Fibroblast of pulmonary artery (primary cell): ENCODE measurements around the gene MRPL42.
A peak's percentile ranks its signal among the peaks of the same experiment; 100 is the strongest.

Experiments used
- DNase-seq: peaks from one replicate; pipeline ENCODE4 v3.0.0-alpha.2; 2010; ENCODE audit warnings: low read depth
- H3K4me3 ChIP-seq: replicated peaks from 2 replicates; pipeline ENCODE4 v1.5.1; 2011; ENCODE audit warnings: low read depth, mild to moderate bottlenecking, control low read depth, low read length, moderate library complexity
- TF ChIP-seq, protein P1 (sequence below): IDR thresholded peaks from 2 replicates; pipeline ENCODE4 v1.5.1; 2011; ENCODE audit warnings: mild to moderate bottlenecking, control low read depth, low read length, inconsistent platforms; ENCODE audit errors: missing control alignments

Gene MRPL42

DNA sequence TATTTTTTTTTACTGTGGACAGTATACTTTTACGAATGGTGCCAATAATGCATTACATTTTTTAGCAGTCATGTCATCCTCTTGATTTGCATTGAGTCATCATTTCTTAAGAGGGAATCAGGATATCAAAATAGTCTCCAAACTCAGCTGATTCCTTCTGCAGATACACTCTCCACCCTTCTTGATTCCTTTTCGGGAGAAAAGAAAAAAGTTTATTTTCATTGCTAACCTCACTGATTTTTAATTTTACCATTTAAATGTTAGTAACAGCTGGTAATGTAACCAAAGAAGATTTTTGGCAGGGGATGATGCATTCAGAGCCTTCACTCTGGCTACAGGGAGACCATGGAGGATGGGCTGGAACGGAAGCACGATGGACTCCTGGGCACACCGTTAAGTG, 47.5 kb downstream of the MRPL42 start:
- TF ChIP-seq, protein P1, sequence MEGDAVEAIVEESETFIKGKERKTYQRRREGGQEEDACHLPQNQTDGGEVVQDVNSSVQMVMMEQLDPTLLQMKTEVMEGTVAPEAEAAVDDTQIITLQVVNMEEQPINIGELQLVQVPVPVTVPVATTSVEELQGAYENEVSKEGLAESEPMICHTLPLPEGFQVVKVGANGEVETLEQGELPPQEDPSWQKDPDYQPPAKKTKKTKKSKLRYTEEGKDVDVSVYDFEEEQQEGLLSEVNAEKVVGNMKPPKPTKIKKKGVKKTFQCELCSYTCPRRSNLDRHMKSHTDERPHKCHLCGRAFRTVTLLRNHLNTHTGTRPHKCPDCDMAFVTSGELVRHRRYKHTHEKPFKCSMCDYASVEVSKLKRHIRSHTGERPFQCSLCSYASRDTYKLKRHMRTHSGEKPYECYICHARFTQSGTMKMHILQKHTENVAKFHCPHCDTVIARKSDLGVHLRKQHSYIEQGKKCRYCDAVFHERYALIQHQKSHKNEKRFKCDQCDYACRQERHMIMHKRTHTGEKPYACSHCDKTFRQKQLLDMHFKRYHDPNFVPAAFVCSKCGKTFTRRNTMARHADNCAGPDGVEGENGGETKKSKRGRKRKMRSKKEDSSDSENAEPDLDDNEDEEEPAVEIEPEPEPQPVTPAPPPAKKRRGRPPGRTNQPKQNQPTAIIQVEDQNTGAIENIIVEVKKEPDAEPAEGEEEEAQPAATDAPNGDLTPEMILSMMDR = no peak
- DNase-seq = peak; percentile 53
- no peak overlapping the region for H3K4me3 ChIP-seq

DNA sequence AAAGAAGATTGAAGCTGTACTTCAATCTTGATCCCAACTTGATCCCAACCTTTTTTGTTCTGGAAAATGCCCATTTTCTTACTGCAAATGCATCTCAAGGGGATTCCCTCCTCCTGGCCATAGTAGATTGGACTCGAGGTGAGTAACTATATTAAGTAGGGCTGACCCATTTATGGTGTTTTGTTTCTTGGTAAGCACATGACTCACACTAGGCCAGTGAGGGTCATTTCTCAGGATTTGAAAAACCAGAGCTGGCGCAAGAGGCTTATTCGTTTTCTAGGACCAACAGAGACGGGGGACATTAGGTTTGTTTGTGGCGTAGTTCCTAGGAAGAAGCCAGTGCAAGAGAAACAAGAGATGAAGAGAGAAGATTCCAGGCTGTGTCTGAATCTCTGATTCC, 51.4 kb downstream of the MRPL42 start:
- TF ChIP-seq, protein P1 = no peak
- no peak overlapping the region for H3K4me3 ChIP-seq
- peak; percentile 26 for DNase-seq

DNA sequence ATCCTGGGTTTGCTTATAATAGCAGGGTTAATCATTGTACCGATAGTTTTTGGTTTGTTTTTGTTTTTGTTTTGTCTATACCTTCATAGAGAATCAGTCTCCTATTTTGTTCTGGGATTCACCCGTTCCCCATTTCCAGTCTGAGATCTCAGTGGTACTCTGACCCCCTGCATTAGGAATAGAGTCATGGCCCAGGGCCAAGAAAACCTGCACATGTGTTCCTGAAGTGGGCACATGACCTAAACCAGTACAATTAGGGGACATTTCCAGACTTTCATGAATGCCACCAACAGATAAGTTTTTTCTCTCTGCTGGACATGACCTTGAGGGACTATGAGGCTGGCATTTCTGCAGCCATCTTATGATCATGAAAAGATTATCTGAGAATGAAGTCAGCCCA, 52.5 kb downstream of the MRPL42 start:
- no peak for DNase-seq
- TF ChIP-seq, protein P1 = no peak
- H3K4me3 ChIP-seq = no peak overlapping the region

DNA sequence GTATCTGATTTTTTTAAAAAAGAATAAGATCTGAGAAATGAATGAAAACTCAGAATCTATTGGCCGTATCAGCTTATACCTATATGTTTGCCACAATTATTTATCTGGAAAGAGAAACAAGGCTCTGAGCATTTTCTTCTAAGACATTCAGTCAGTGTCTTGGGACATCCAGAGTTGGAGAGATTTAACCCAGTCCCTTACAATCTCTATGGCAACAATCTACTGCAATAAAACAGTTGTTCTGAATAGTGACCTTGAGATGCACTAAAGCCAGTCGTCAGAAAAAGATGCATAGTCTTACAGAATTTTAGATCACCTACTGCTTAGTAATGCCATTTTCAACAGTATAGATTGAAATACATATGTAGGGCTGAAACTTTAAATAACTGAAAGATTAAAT, 53.1 kb downstream of the MRPL42 start:
- no peak overlapping the region for H3K4me3 ChIP-seq
- TF ChIP-seq, protein P1 = no peak
- peak; percentile 12 for DNase-seq

DNA sequence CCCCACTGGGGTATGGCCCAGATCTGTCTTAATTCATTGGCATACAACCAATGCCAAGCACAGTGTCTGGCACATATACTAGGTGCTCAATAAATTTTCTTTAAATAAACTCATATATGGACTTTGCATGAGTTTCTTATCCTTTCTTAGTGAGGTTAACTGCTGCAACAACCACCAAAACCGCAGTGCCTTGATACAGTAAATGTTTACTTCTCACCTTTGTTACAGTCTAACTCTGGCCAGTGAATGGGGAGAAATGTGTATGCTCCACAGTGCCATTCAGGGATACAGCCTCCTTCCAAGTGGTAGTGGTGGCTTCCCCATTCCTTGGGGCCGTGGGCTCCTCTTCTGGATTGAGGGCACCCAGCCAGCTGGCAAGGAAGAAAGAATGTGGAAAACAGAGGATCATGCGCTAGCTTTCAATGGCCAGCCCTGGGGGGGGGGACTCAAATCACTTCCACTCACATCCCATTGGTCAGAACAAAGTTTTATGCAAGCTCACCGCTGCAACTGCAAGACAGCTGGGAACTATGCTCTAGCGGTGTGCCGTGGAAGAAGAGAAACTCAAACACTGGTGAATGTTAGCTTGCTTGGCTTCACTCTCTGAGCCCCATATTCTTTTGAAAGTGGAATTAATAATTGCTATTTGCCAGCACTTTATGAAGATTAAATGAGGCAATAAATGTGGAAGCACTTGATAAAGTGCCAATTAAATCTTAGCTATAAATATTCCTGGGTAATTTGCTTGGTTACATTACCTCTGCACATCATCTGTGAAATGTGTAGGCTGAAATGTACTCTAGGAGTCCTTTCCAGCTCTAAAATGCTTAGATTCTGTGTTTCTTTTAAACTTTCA, 54.1 kb downstream of the MRPL42 start:
- no peak overlapping the region for H3K4me3 ChIP-seq
- peak; percentile 54 for DNase-seq
- TF ChIP-seq, protein P1 = no peak

DNA sequence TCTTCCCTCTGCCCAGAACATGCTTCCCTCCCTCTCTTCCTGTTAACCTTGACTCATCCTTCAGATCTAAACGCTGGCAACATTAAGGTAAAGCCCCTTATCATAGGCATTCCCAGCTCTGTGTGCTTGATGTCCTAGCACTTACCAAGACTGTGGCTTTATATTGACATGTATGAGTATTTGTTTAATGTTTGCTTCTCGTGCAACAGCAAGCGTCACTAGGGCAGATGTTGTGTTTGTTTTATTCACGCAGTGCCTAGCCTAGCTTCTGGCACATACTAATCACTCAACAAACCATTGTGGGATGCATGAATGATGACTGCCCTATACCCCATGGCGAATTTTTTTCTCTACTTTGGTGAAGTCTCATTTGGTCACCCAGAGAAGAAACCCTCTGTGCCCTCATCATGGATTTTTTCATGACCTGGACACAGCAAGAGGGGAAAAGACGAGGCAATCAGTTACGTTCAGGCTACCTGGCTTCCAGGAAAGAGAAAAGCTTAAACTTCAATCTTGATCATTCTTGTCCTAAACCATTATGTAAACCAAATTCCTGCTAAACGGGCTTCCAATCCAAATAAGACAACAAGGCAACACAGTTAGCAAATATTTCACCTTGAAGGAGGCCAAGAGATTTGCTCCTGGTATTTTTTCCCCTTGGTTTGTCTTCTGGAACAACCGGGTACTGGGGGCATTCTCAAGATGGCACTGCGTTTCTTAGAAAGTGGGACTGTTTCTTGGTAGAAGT, 57.2 kb downstream of the MRPL42 start:
- TF ChIP-seq, protein P1 = no peak
- no peak overlapping the region for H3K4me3 ChIP-seq
- DNase-seq = no peak
